Gastrocnemius medialis (tissue), 4 donors: ENCODE measurements around the gene TMEM87B. TPM values are rescaled to one million over a fixed set of nuclear protein-coding genes. Genes with fewer than 3 reads are reported as not detected.

Experiments used
- ATAC-seq, 2 donors: fragments of 150-250 bp; one replicate each; pipeline ENCODE4 v1.9.1; 2016
- DNase-seq, 2 donors: peaks; one replicate each; pipeline ENCODE4 v3.0.0-alpha.2; 2019
- H3K27ac ChIP-seq, 4 donors: fragments of 200-600 bp; sonication (generic); 1 replicate in 1 of 4; 2 replicates in 3 of 4; pipeline ENCODE4 v1.5.1; 2016 to 2018; ENCODE audit warnings: mild to moderate bottlenecking in 2 of 4, moderate library complexity in 1 of 4
- H3K27me3 ChIP-seq, 3 donors: fragments of 200-600 bp; sonication (generic) in 2 of 3; 1 replicate in 1 of 3; 2 replicates in 2 of 3; pipeline versions ENCODE4 v1.5.1 to v1.6.0; 2016 to 2019; ENCODE audit warnings: mild to moderate bottlenecking in 1 of 3, moderate library complexity in 1 of 3
- H3K36me3 ChIP-seq, 2 donors: fragments of 200-600 bp; sonication (generic) in 1 of 2; one replicate each; pipeline ENCODE4 v1.5.1; 2017 to 2018
- H3K4me1 ChIP-seq, 2 donors: fragments of 200-600 bp; sonication (generic) in 1 of 2; one replicate each; pipeline ENCODE4 v1.5.1; 2016 to 2017; ENCODE audit warnings: mild to moderate bottlenecking in 2 of 2
- H3K4me3 ChIP-seq, 4 donors: fragments of 200-600 bp; sonication (generic) in 3 of 4; 1 replicate in 1 of 4; 2 replicates in 3 of 4; pipeline ENCODE4 v1.5.1; 2016 to 2019; ENCODE audit warnings: mild to moderate bottlenecking in 2 of 4
- H3K9me3 ChIP-seq, 3 donors: fragments of 200-600 bp; sonication (generic) in 2 of 3; 1 replicate in 1 of 3; 2 replicates in 2 of 3; pipeline ENCODE4 v1.5.1; 2016 to 2019
- POLR2A ChIP-seq, 2 donors: fragments of 450-650 bp; IDR thresholded peaks; one replicate each; pipeline ENCODE4 v1.6.1; 2017; ENCODE audit warnings: antibody characterized with exemption in 2 of 2, mild to moderate bottlenecking in 2 of 2, moderate library complexity in 2 of 2
- in situ Hi-C, 4 donors: fragments of 200-750 bp; cut with MboI; loops; one replicate each; pipeline versions ENCODE4 v1.15.0 to v1.8.0; 2017; ENCODE audit warnings: low sequenced_read_pairs in 4 of 4
- intact Hi-C: fragments of 100-400 bp; cut with DNase I; formaldehyde crosslinking; loops from one replicate; pipeline ENCODE4 v1.15.1; 2023; ENCODE audit warnings: low total_unique reads
- total RNA-seq, 4 donors: library from RNA; depleted of rRNA; stranded (reverse); fragments of >200 nt; gene quantifications; one replicate each; pipeline versions ENCODE4 v1.1.0 to v1.2.3, GENCODE V29; 2016
- TF ChIP-seq, protein P1 (sequence below), 5 experiments: fragments of 450-650 bp in 3 of 5; fragments of 200-600 bp in 2 of 5; sonication (generic) in 2 of 5; IDR thresholded peaks in 4 of 5; conservative IDR thresholded peaks in 1 of 5; 1 replicate in 4 of 5; 2 replicates in 1 of 5; pipeline ENCODE4 v1.5.1; 2016 to 2019; ENCODE audit warnings: antibody characterized with exemption in 5 of 5, mild to moderate bottlenecking in 3 of 5, moderate library complexity in 3 of 5

TMEM87B gene
- total RNA-seq, 4 donors from 2014 or later, result 2.6 to 5.0 (median 3.1) TPM

- Histone ChIP-seq H3K27me3 (no peaks in the 10 kb centered on the region), H3K27ac (no peak overlapping the region), H3K9me3 (no peaks in the 10 kb centered on the region), H3K36me3 (peaks cover 0 to 8% of the 10 kb centered on the region in 2 donors), H3K4me1 (no peaks in the 10 kb centered on the region), H3K4me3 (no peak overlapping the region)
- no peak for ATAC-seq
- in situ Hi-C loops, result no loop called here
- DNase-seq, result no peak
- intact Hi-C loops, result no loop called here
- TF ChIP-seq POLR2A (IDR thresholded peaks at IDR 0.05), result no peak
- TF ChIP-seq, protein P1, sequence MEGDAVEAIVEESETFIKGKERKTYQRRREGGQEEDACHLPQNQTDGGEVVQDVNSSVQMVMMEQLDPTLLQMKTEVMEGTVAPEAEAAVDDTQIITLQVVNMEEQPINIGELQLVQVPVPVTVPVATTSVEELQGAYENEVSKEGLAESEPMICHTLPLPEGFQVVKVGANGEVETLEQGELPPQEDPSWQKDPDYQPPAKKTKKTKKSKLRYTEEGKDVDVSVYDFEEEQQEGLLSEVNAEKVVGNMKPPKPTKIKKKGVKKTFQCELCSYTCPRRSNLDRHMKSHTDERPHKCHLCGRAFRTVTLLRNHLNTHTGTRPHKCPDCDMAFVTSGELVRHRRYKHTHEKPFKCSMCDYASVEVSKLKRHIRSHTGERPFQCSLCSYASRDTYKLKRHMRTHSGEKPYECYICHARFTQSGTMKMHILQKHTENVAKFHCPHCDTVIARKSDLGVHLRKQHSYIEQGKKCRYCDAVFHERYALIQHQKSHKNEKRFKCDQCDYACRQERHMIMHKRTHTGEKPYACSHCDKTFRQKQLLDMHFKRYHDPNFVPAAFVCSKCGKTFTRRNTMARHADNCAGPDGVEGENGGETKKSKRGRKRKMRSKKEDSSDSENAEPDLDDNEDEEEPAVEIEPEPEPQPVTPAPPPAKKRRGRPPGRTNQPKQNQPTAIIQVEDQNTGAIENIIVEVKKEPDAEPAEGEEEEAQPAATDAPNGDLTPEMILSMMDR (IDR thresholded peaks at IDR 0.05 in 4 of 5, conservative IDR thresholded peaks at IDR 0.05 in 1 of 5), result no peak
Measured at GRCh38 chr2:112020561-112020960, 34.5 kb upstream of the TMEM87B start.

- no peak for ATAC-seq
- Histone ChIP-seq H3K4me1 (no peaks in the 10 kb centered on the region), H3K27me3 (no peaks in the 10 kb centered on the region), H3K9me3 (no peaks in the 10 kb centered on the region), H3K27ac (no peak overlapping the region), H3K36me3 (peaks cover 0 to 8% of the 10 kb centered on the region in 2 donors), H3K4me3 (no peak overlapping the region)
- TF ChIP-seq, protein P1 (IDR thresholded peaks at IDR 0.05 in 4 of 5, conservative IDR thresholded peaks at IDR 0.05 in 1 of 5), result no peak
- TF ChIP-seq POLR2A (IDR thresholded peaks at IDR 0.05), result no peak
- in situ Hi-C loops (no loop called here), intact Hi-C loops (no loop called here)
- no peak for DNase-seq
Measured at GRCh38 chr2:112021290-112021689, 33.8 kb upstream of the TMEM87B start.

DNA sequence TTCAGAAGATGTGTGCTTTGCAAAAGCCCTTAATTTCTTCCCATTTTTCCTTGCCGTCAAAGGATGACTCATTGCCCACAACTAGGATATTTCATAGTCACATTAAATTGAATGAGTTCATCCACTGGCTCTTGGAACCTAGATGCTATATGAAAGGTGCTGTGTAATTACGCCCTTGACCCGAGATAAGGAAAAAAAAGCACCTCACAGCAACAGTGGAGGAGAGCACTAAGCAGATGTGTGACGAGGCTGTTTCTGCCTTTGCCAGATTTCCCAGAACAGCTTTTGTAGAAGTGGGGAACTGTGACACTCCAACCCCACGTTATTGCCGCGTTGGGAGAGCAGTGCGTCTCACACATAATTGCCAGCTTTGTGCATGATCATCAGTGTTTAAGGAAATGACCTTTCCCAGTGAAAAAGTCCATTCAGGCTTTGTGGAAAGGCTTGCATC is 33.3 kb upstream of the TMEM87B start:
- Histone ChIP-seq H3K4me3 (no peak overlapping the region), H3K4me1 (no peaks in the 10 kb centered on the region), H3K36me3 (peaks cover 0 to 8% of the 10 kb centered on the region in 2 donors), H3K27me3 (no peaks in the 10 kb centered on the region), H3K9me3 (no peaks in the 10 kb centered on the region), H3K27ac (no peak overlapping the region)
- in situ Hi-C loops (no loop called here), intact Hi-C loops (no loop called here)
- DNase-seq (no peak), ATAC-seq (no peak)
- no peak for TF ChIP-seq POLR2A (IDR thresholded peaks at IDR 0.05)
- TF ChIP-seq, protein P1 (IDR thresholded peaks at IDR 0.05 in 4 of 5, conservative IDR thresholded peaks at IDR 0.05 in 1 of 5), result no peak

- no peak overlapping the region for H3K4me3 ChIP-seq
- no peak for DNase-seq
- no peaks in the 10 kb centered on the region for H3K27me3 ChIP-seq
- H3K27ac ChIP-seq, result no peak overlapping the region
- H3K36me3 ChIP-seq, result peaks cover 0 to 8% of the 10 kb centered on the region in 2 donors
- in situ Hi-C loops, result no loop called here
- no peaks in the 10 kb centered on the region for H3K9me3 ChIP-seq
- no peak for ATAC-seq
- intact Hi-C loops, result no loop called here
- H3K4me1 ChIP-seq, result no peaks in the 10 kb centered on the region
- TF ChIP-seq, protein P1 (IDR thresholded peaks at IDR 0.05 in 4 of 5, conservative IDR thresholded peaks at IDR 0.05 in 1 of 5), result no peak
- TF ChIP-seq POLR2A (IDR thresholded peaks at IDR 0.05), result no peak
Measured at GRCh38 chr2:112023707-112024106, 31.4 kb upstream of the TMEM87B start.

DNA sequence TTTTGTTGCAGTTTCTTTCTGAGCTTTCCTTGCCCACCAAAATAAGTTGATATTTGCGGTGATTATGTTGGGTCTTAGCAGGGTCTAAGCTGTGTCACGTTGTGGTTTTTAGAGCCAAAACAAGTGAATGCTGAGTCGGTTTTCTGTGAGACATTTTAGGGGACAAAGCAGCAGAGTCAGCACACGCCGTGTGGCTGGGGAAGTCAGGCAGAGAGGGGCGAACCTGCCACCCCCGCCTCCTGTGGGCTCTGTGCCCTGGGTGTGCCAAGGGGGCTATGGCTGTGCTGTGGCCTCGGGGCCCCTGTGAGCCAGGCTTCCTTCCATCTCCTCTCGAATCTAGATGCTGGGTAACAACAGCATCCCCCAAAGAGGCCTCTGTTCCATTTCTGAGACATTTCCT is 30.8 kb upstream of the TMEM87B start:
- no peak for DNase-seq
- no peak overlapping the region for H3K4me3 ChIP-seq

More for the DNA sequence above, 30.8 kb upstream of the TMEM87B start:
- no peaks in the 10 kb centered on the region for H3K27me3 ChIP-seq
- in situ Hi-C loops, result no loop called here
- intact Hi-C loops, result no loop called here
- no peak overlapping the region for H3K27ac ChIP-seq
- peaks cover 0 to 8% of the 10 kb centered on the region in 2 donors for H3K36me3 ChIP-seq
- H3K4me1 ChIP-seq, result no peaks in the 10 kb centered on the region
- TF ChIP-seq, protein P1 (IDR thresholded peaks at IDR 0.05 in 4 of 5, conservative IDR thresholded peaks at IDR 0.05 in 1 of 5), result no peak
- TF ChIP-seq POLR2A (IDR thresholded peaks at IDR 0.05), result no peak
- no peaks in the 10 kb centered on the region for H3K9me3 ChIP-seq
- ATAC-seq, result no peak
